Fibroblast of pulmonary artery (primary cell): Measurements from ENCODE around the gene CLPSL2.

Experiments
- DNase-seq: peaks from one replicate; pipeline ENCODE4 v3.0.0-alpha.2; 2010; ENCODE audit warnings: low read depth
- H3K4me3 ChIP-seq: replicated peaks from 2 replicates; pipeline ENCODE4 v1.5.1; 2011; ENCODE audit warnings: low read depth, mild to moderate bottlenecking, control low read depth, low read length, moderate library complexity
- CTCF ChIP-seq: IDR thresholded peaks from 2 replicates; pipeline ENCODE4 v1.5.1; 2011; ENCODE audit warnings: mild to moderate bottlenecking, control low read depth, low read length, inconsistent platforms; ENCODE audit errors: missing control alignments

Gene CLPSL2

GRCh38 chr6:35750557-35750956 lies 25.8 kb upstream of the CLPSL2 start:
- no peak overlapping the region for H3K4me3 ChIP-seq
- DNase-seq = no peak
- no peak for TF ChIP-seq CTCF

GRCh38 chr6:35751594-35751993 lies 24.8 kb upstream of the CLPSL2 start:
- no peak for TF ChIP-seq CTCF
- no peak for DNase-seq
- no peak overlapping the region for H3K4me3 ChIP-seq

GRCh38 chr6:35752330-35752729 lies 24.1 kb upstream of the CLPSL2 start:
- DNase-seq = no peak
- no peak overlapping the region for H3K4me3 ChIP-seq
- no peak for TF ChIP-seq CTCF

- no peak for DNase-seq
- TF ChIP-seq CTCF = no peak
- no peak overlapping the region for H3K4me3 ChIP-seq
Observed at GRCh38 chr6:35754452-35755277, 21.7 kb upstream of the CLPSL2 start.

GRCh38 chr6:35755278-35755924 lies 21.0 kb upstream of the CLPSL2 start:
- DNase-seq = no peak
- no peak for TF ChIP-seq CTCF

GRCh38 chr6:35757456-35758123 lies 18.8 kb upstream of the CLPSL2 start:
- no peak overlapping the region for H3K4me3 ChIP-seq
- peak; percentile 70 for DNase-seq
- peak; percentile 73 for TF ChIP-seq CTCF

More at GRCh38 chr6:35755278-35755924, 21.0 kb upstream of the CLPSL2 start:
- no peak overlapping the region for H3K4me3 ChIP-seq
